Bronchial epithelial cell (primary cell): ENCODE measurements around the gene DENND2C. TPM values are rescaled to one million over a fixed set of nuclear protein-coding genes. Genes with fewer than 3 reads are reported as not detected.

Experiments used
- DNase-seq: peaks from one replicate; pipeline ENCODE4 v3.0.0-alpha.2; 2010; ENCODE audit warnings: low read depth
- FAIRE-seq: peaks from 2 replicates; lab custom pipeline; 2011; peaks lifted over from hg19 to GRCh38; lab: Jason Lieb, UNC
- H3K27me3 ChIP-seq: 2 replicates; pipeline ENCODE4 v1.5.1; 2011; ENCODE audit warnings: low read length; ENCODE audit not compliant: control insufficient read depth, insufficient read depth
- H3K36me3 ChIP-seq: 2 replicates; pipeline ENCODE4 v1.5.1; 2011; ENCODE audit warnings: low read length; ENCODE audit not compliant: control insufficient read depth, insufficient read depth
- H3K4me3 ChIP-seq: 2 replicates; pipeline ENCODE4 v1.5.1; 2011; ENCODE audit warnings: mild to moderate bottlenecking, low read depth, low read length, control low read depth
- total RNA-seq: library from RNA; depleted of rRNA; stranded (reverse); fragments of >200 nt; gene quantifications from 2 replicates; pipeline ENCODE4 v1.2.1, GENCODE V29; 2014
- TF ChIP-seq, protein P1 (sequence below): IDR thresholded peaks from 2 replicates; pipeline ENCODE4 v1.5.1; 2011; ENCODE audit warnings: mild to moderate bottlenecking, moderate library complexity, low read length, control low read depth, inconsistent platforms; ENCODE audit not compliant: insufficient read depth, severe bottlenecking

The DENND2C gene
- total RNA-seq, 1 donor from 2014 or later: 18.2 TPM

GRCh38 chr1:114715952-114716303 is 46.1 kb upstream of the DENND2C start:
- Histone ChIP-seq H3K36me3 (peaks cover 18% of the 10 kb centered on the region), H3K27me3 (no peaks in the 10 kb centered on the region), H3K4me3 (peak overlapping the region; percentile 92)
- peak; percentile 15 for DNase-seq
- TF ChIP-seq, protein P1, sequence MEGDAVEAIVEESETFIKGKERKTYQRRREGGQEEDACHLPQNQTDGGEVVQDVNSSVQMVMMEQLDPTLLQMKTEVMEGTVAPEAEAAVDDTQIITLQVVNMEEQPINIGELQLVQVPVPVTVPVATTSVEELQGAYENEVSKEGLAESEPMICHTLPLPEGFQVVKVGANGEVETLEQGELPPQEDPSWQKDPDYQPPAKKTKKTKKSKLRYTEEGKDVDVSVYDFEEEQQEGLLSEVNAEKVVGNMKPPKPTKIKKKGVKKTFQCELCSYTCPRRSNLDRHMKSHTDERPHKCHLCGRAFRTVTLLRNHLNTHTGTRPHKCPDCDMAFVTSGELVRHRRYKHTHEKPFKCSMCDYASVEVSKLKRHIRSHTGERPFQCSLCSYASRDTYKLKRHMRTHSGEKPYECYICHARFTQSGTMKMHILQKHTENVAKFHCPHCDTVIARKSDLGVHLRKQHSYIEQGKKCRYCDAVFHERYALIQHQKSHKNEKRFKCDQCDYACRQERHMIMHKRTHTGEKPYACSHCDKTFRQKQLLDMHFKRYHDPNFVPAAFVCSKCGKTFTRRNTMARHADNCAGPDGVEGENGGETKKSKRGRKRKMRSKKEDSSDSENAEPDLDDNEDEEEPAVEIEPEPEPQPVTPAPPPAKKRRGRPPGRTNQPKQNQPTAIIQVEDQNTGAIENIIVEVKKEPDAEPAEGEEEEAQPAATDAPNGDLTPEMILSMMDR: no peak
- no peak for FAIRE-seq

DNA sequence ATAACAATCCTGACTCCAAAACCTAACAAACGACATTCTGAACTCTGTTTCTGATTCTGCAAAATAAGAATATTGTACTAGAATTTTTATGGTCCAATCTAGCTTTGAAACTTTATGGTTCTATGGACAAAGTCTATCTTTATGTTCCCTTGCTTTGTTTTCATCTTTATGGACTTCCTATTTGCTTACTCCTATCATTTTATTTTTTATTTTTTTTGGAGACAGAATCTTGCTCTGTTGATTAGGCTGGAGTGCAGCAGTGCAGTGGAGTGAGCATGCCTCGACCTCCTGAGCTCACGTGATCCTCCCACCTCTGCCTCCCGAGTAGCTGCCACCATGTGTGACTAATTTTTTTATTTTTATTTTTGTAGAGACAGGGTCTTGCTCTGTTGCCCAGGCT is 43.1 kb upstream of the DENND2C start:
- H3K36me3 ChIP-seq: peaks cover 15% of the 10 kb centered on the region

GRCh38 chr1:114710360-114710759 is 40.5 kb upstream of the DENND2C start:
- TF ChIP-seq, protein P1: no peak
- no peak overlapping the region for H3K4me3 ChIP-seq
- peaks cover 19% of the 10 kb centered on the region for H3K36me3 ChIP-seq
- no peak for FAIRE-seq
- no peaks in the 10 kb centered on the region for H3K27me3 ChIP-seq
- no peak for DNase-seq

More for the DNA sequence above, 43.1 kb upstream of the DENND2C start:
- Histone ChIP-seq H3K4me3 (no peak overlapping the region), H3K27me3 (no peaks in the 10 kb centered on the region)
- FAIRE-seq (no peak), DNase-seq (no peak)
- TF ChIP-seq, protein P1: no peak

- H3K27me3 ChIP-seq: no peaks in the 10 kb centered on the region
- no peak for DNase-seq
- peaks cover 12% of the 10 kb centered on the region for H3K36me3 ChIP-seq
- no peak overlapping the region for H3K4me3 ChIP-seq
- TF ChIP-seq, protein P1: no peak
- FAIRE-seq: no peak
Measured at GRCh38 chr1:114707604-114708003, 37.8 kb upstream of the DENND2C start.

DNA sequence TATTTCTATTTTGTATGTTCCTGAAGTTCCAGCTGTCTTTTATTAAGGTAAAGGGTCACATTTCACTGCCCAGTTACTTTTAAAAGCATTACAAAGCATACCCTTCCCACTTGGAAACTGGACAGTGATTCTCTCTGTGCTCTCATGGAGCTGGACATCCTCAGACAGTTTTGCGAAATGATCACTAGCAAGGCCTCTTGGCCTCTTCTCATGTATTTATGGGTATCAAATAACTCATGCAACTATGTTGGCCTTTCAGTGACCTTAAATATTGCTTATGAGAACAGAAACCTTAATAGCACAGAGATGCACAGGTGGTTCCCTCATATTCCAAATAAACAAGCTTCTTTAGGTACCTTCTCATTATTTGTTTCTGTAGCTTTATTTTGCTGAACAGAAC is 33.4 kb upstream of the DENND2C start:
- peaks cover 4% of the 10 kb centered on the region for H3K36me3 ChIP-seq
- DNase-seq (no peak), FAIRE-seq (no peak)
- TF ChIP-seq, protein P1: no peak
- no peaks in the 10 kb centered on the region for H3K27me3 ChIP-seq
- H3K4me3 ChIP-seq: no peak overlapping the region

DNA sequence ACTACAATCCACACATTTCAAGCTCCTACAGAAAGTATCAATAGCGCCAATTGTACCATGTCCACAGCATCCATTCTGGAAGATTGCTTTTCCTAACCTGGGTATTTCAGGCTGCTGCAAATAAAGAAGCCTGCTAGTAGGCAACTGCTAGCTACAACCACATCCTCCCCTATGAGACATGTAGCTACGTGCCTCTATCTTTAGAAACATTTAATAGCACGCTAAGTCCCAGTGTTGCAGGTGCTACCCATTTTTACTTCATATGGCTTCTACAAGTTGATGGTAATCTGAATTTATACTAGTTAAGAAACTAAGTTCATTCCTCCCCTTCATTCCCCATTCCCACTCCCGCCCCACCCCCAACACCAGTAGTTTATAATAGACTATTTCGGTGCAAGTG is 32.9 kb upstream of the DENND2C start:
- TF ChIP-seq, protein P1: no peak
- DNase-seq (peak; percentile 44), FAIRE-seq (no peak)
- H3K27me3 ChIP-seq: no peaks in the 10 kb centered on the region
- peaks cover 3% of the 10 kb centered on the region for H3K36me3 ChIP-seq
- H3K4me3 ChIP-seq: no peak overlapping the region
